Measurements from ENCODE around the gene STARD13.
A peak's percentile ranks its signal among the peaks of the same experiment; 100 is the strongest.

Gene STARD13

DNA sequence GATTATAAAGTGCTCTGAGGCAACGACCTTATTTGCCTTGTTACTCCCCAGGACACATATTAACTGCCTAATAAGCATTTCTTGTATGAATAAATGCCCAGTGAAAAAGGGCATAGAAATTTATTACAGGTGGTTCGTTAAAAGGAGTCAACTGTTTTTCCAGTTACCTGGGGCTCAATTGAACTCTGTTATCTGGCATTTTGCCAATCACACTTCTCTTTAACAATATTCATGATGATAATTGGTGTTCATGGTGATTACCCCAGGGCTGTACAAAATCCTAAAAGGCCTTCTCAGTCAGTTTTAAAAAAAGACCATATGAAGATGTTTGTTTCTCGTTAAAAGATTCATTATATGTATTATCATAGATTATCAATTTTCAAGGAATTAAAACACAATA is 212.2 kb downstream of the STARD13 start:
- TF ChIP-seq YY1 (IDR thresholded peaks at IDR 0.05; ENCODE audit: low read depth) (no peak), EGR1 (IDR thresholded peaks at IDR 0.05) (no peak), NFIC (IDR thresholded peaks at IDR 0.05) (no peak)
- TF ChIP-seq, protein P1, sequence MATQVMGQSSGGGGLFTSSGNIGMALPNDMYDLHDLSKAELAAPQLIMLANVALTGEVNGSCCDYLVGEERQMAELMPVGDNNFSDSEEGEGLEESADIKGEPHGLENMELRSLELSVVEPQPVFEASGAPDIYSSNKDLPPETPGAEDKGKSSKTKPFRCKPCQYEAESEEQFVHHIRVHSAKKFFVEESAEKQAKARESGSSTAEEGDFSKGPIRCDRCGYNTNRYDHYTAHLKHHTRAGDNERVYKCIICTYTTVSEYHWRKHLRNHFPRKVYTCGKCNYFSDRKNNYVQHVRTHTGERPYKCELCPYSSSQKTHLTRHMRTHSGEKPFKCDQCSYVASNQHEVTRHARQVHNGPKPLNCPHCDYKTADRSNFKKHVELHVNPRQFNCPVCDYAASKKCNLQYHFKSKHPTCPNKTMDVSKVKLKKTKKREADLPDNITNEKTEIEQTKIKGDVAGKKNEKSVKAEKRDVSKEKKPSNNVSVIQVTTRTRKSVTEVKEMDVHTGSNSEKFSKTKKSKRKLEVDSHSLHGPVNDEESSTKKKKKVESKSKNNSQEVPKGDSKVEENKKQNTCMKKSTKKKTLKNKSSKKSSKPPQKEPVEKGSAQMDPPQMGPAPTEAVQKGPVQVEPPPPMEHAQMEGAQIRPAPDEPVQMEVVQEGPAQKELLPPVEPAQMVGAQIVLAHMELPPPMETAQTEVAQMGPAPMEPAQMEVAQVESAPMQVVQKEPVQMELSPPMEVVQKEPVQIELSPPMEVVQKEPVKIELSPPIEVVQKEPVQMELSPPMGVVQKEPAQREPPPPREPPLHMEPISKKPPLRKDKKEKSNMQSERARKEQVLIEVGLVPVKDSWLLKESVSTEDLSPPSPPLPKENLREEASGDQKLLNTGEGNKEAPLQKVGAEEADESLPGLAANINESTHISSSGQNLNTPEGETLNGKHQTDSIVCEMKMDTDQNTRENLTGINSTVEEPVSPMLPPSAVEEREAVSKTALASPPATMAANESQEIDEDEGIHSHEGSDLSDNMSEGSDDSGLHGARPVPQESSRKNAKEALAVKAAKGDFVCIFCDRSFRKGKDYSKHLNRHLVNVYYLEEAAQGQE (IDR thresholded peaks at IDR 0.05; ENCODE audit: low read depth), result no peak

DNA sequence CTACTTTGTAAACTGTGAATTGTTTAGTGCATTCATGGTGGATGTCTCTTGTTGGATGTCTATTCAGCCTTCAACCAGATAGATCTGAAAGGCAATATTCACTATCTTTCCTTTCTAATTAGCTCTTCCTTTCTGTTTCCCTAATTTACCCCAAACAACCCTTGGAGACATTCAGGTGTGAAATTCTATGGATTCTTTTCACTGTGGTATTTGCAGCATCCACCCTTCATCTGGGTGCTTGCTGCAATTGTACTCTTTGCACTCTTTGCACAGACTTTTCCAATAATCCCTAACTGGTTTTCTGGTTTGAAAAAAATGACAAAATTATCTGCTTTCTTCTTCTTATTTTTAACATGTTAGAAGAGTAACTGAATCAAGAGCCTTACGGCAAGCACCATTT is 212.8 kb downstream of the STARD13 start:
- TF ChIP-seq EP300 (IDR thresholded peaks at IDR 0.05; ENCODE audit: borderline replicate concordance) (no peak), NFIC (IDR thresholded peaks at IDR 0.05) (no peak), FOXM1 (IDR thresholded peaks at IDR 0.05; ENCODE audit: borderline replicate concordance, low read depth) (no peak), EGR1 (IDR thresholded peaks at IDR 0.05) (no peak)
- TF ChIP-seq, protein P1 (IDR thresholded peaks at IDR 0.05; ENCODE audit: low read depth), result no peak

- no peak for TF ChIP-seq ZBTB7A (IDR thresholded peaks at IDR 0.05; ENCODE audit: low read depth)
- TF ChIP-seq, protein P2, sequence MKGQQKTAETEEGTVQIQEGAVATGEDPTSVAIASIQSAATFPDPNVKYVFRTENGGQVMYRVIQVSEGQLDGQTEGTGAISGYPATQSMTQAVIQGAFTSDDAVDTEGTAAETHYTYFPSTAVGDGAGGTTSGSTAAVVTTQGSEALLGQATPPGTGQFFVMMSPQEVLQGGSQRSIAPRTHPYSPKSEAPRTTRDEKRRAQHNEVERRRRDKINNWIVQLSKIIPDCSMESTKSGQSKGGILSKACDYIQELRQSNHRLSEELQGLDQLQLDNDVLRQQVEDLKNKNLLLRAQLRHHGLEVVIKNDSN (IDR thresholded peaks at IDR 0.05), result no peak
- TF ChIP-seq CEBPB (IDR thresholded peaks at IDR 0.05), result no peak
- TF ChIP-seq RAD21 (IDR thresholded peaks at IDR 0.05; ENCODE audit: low read depth), result no peak
- no peak for TF ChIP-seq YY1 (IDR thresholded peaks at IDR 0.05; ENCODE audit: low read depth)
- TF ChIP-seq, protein P1 (IDR thresholded peaks at IDR 0.05; ENCODE audit: low read depth), result no peak
- TF ChIP-seq FOXM1 (IDR thresholded peaks at IDR 0.05; ENCODE audit: borderline replicate concordance, low read depth), result no peak
- TF ChIP-seq TCF12 (IDR thresholded peaks at IDR 0.05; ENCODE audit: low read depth), result no peak
Observed at GRCh38 chr13:33072282-33072681, 213.3 kb downstream of the STARD13 start.

- TF ChIP-seq NFIC (IDR thresholded peaks at IDR 0.05) (no peak), TCF12 (IDR thresholded peaks at IDR 0.05; ENCODE audit: low read depth) (no peak), TEAD4 (IDR thresholded peaks at IDR 0.05) (no peak), YY1 (IDR thresholded peaks at IDR 0.05; ENCODE audit: low read depth) (no peak), EGR1 (IDR thresholded peaks at IDR 0.05) (no peak), CREB1 (IDR thresholded peaks at IDR 0.05; ENCODE audit: low read depth) (no peak), ZBTB7A (IDR thresholded peaks at IDR 0.05; ENCODE audit: low read depth) (no peak), FOXM1 (IDR thresholded peaks at IDR 0.05; ENCODE audit: borderline replicate concordance, low read depth) (no peak), RAD21 (IDR thresholded peaks at IDR 0.05; ENCODE audit: low read depth) (no peak)
- TF ChIP-seq, protein P3, sequence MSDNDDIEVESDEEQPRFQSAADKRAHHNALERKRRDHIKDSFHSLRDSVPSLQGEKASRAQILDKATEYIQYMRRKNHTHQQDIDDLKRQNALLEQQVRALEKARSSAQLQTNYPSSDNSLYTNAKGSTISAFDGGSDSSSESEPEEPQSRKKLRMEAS (IDR thresholded peaks at IDR 0.05), result no peak
- TF ChIP-seq, protein P2 (IDR thresholded peaks at IDR 0.05), result no peak
Observed at GRCh38 chr13:33070713-33071112, 214.8 kb downstream of the STARD13 start.

- TF ChIP-seq TCF12 (IDR thresholded peaks at IDR 0.05; ENCODE audit: low read depth), result no peak
- peak; percentile 52 for TF ChIP-seq RAD21 (IDR thresholded peaks at IDR 0.05; ENCODE audit: low read depth)
- TF ChIP-seq TEAD4 (IDR thresholded peaks at IDR 0.05), result no peak
- TF ChIP-seq, protein P1 (IDR thresholded peaks at IDR 0.05; ENCODE audit: low read depth), result no peak
- TF ChIP-seq, protein P3 (IDR thresholded peaks at IDR 0.05), result no peak
- TF ChIP-seq YY1 (IDR thresholded peaks at IDR 0.05; ENCODE audit: low read depth), result no peak
Observed at GRCh38 chr13:33069365-33069764, 216.2 kb downstream of the STARD13 start.

Measured in Ishikawa (cell line).